ENCODE results near the gene FAM240A.
"Not testable (repeated sequence)": the region's sequence is repeated elsewhere in the genome, so short reads cannot be mapped to it uniquely, and the experiment has no call there.

The FAM240A gene

GRCh38 chr3:46587268-46587667 lies 25.1 kb upstream of the FAM240A start:
- not testable (repeated sequence) for H3K36me3 ChIP-seq (ENCODE audit: control insufficient read depth in 2 of 2, insufficient read depth in 2 of 2, low read length in 2 of 2); H3K27me3 ChIP-seq (ENCODE audit: control insufficient read depth in 1 of 2, insufficient read depth in 2 of 2, low read length in 2 of 2); H3K4me1 ChIP-seq (ENCODE audit: control insufficient read depth, insufficient read depth, low read length); H3K9ac ChIP-seq (ENCODE audit: low read length in 2 of 2); H3K27ac ChIP-seq (ENCODE audit: low read length); H3K9me3 ChIP-seq (ENCODE audit: control insufficient read depth in 2 of 2, low read length in 2 of 2); H3K4me3 ChIP-seq (ENCODE audit: low read length in 2 of 2)

DNA sequence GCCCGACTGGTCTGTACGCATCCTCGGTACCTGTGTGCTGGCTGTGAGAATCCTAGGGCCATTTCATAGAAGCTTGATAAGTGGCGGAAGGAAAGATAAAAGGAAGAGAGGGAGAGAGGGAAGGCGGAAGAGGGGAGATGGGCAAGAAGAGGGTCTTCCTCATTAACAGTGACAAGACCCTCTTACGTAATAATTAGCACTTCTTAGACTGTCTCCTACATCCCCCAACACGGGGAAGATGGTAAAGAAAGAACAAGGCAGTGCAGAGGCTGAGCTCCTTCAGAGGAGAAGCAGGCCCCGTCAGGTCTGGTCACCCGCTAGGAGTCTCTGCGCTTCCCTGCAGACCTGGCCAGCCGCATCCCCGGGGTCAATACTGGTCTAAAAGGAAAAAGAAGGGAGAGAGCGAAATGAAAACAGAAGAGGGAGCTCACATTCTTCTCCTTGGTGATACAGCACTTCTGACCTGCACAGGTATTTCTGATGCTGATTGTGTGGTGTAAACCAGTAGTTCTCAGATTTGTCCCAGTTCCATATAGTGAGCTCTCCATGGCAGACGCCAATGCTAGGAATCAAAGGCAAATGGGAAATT lies 19.0 kb upstream of the FAM240A start:
- no peaks in the 10 kb centered on the region for H3K9me3 ChIP-seq (ENCODE audit: control insufficient read depth in 2 of 2, low read length in 2 of 2)
- H3K4me3 ChIP-seq (ENCODE audit: low read length in 2 of 2): no peak overlapping the region
- H3K4me1 ChIP-seq (ENCODE audit: control insufficient read depth, insufficient read depth, low read length): no peaks in the 10 kb centered on the region
- no peaks in the 10 kb centered on the region for H3K27me3 ChIP-seq (ENCODE audit: control insufficient read depth in 1 of 2, insufficient read depth in 2 of 2, low read length in 2 of 2)
- no peak overlapping the region for H3K9ac ChIP-seq (ENCODE audit: low read length in 2 of 2)
- no peaks in the 10 kb centered on the region for H3K36me3 ChIP-seq (ENCODE audit: control insufficient read depth in 2 of 2, insufficient read depth in 2 of 2, low read length in 2 of 2)
- no peak overlapping the region for H3K27ac ChIP-seq (ENCODE audit: low read length)

DNA sequence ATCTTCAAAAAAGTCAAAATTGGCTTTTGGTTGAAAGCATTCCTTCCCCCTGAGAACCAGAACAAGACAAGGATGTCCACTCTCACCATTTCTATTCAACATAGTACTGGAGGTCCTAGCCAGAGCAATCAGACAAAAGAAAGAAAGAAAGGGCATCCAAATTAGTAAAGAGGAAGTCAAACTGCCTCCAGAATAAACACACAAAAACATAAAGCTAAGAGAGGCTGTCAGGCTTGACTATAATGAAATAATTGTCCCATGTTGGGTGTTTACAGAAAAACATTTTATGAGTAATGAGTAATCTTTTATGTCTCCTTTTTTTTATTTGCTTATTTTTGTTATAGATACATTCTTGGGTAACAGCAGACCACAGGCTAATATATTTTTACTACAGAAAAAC lies 18.3 kb upstream of the FAM240A start:
- Histone ChIP-seq H3K4me1 (ENCODE audit: control insufficient read depth, insufficient read depth, low read length) (no peaks in the 10 kb centered on the region), H3K27me3 (ENCODE audit: control insufficient read depth in 1 of 2, insufficient read depth in 2 of 2, low read length in 2 of 2) (no peaks in the 10 kb centered on the region), H3K9ac (ENCODE audit: low read length in 2 of 2) (no peak overlapping the region), H3K27ac (ENCODE audit: low read length) (no peak overlapping the region), H3K9me3 (ENCODE audit: control insufficient read depth in 2 of 2, low read length in 2 of 2) (no peaks in the 10 kb centered on the region), H3K4me3 (ENCODE audit: low read length in 2 of 2) (no peak overlapping the region), H3K36me3 (ENCODE audit: control insufficient read depth in 2 of 2, insufficient read depth in 2 of 2, low read length in 2 of 2) (no peaks in the 10 kb centered on the region)

DNA sequence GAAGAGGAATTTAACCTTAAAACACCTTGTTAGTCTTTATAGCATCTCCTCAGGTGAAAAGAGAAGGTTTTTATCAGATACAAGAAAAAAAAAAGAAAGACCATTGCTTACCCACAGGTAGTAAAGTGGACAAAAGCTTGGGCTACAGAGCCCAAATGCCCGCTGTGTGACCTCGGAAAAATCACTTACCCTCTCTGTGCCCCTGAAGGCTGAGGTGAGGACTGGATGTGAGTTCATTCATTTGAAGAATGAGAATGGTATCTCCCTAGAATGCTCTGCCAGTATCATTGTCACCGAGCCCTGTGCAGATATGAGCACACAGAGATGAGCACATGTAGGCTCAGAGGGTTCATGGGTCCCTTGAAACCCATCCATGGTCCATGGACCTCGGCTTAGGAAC lies 17.6 kb upstream of the FAM240A start:
- Histone ChIP-seq H3K4me1 (ENCODE audit: control insufficient read depth, insufficient read depth, low read length) (no peaks in the 10 kb centered on the region), H3K4me3 (ENCODE audit: low read length in 2 of 2) (no peak overlapping the region), H3K36me3 (ENCODE audit: control insufficient read depth in 2 of 2, insufficient read depth in 2 of 2, low read length in 2 of 2) (no peaks in the 10 kb centered on the region), H3K27me3 (ENCODE audit: control insufficient read depth in 1 of 2, insufficient read depth in 2 of 2, low read length in 2 of 2) (no peaks in the 10 kb centered on the region), H3K9me3 (ENCODE audit: control insufficient read depth in 2 of 2, low read length in 2 of 2) (no peaks in the 10 kb centered on the region), H3K9ac (ENCODE audit: low read length in 2 of 2) (no peak overlapping the region), H3K27ac (ENCODE audit: low read length) (no peak overlapping the region)

GRCh38 chr3:46595819-46596314 lies 16.5 kb upstream of the FAM240A start:
- no peak overlapping the region for H3K9ac ChIP-seq (ENCODE audit: low read length in 2 of 2)
- H3K4me3 ChIP-seq (ENCODE audit: low read length in 2 of 2): no peak overlapping the region
- H3K9me3 ChIP-seq (ENCODE audit: control insufficient read depth in 2 of 2, low read length in 2 of 2): no peaks in the 10 kb centered on the region
- H3K27me3 ChIP-seq (ENCODE audit: control insufficient read depth in 1 of 2, insufficient read depth in 2 of 2, low read length in 2 of 2): no peaks in the 10 kb centered on the region
- H3K36me3 ChIP-seq (ENCODE audit: control insufficient read depth in 2 of 2, insufficient read depth in 2 of 2, low read length in 2 of 2): no peaks in the 10 kb centered on the region
- H3K4me1 ChIP-seq (ENCODE audit: control insufficient read depth, insufficient read depth, low read length): no peaks in the 10 kb centered on the region
- H3K27ac ChIP-seq (ENCODE audit: low read length): no peak overlapping the region

- Histone ChIP-seq H3K9ac (ENCODE audit: low read length in 2 of 2) (no peak overlapping the region), H3K27me3 (ENCODE audit: control insufficient read depth in 1 of 2, insufficient read depth in 2 of 2, low read length in 2 of 2) (no peaks in the 10 kb centered on the region), H3K4me3 (ENCODE audit: low read length in 2 of 2) (no peak overlapping the region), H3K4me1 (ENCODE audit: control insufficient read depth, insufficient read depth, low read length) (no peaks in the 10 kb centered on the region), H3K36me3 (ENCODE audit: control insufficient read depth in 2 of 2, insufficient read depth in 2 of 2, low read length in 2 of 2) (no peaks in the 10 kb centered on the region), H3K27ac (ENCODE audit: low read length) (no peak overlapping the region), H3K9me3 (ENCODE audit: control insufficient read depth in 2 of 2, low read length in 2 of 2) (no peaks in the 10 kb centered on the region)
Measured at GRCh38 chr3:46599590-46599989, 12.7 kb upstream of the FAM240A start.

GRCh38 chr3:46603446-46604046 lies 8.8 kb upstream of the FAM240A start:
- H3K9me3 ChIP-seq (ENCODE audit: control insufficient read depth in 2 of 2, low read length in 2 of 2): no peaks in the 10 kb centered on the region
- no peaks in the 10 kb centered on the region for H3K27me3 ChIP-seq (ENCODE audit: control insufficient read depth in 1 of 2, insufficient read depth in 2 of 2, low read length in 2 of 2)
- no peaks in the 10 kb centered on the region for H3K4me1 ChIP-seq (ENCODE audit: control insufficient read depth, insufficient read depth, low read length)
- no peak overlapping the region for H3K4me3 ChIP-seq (ENCODE audit: low read length in 2 of 2)
- H3K27ac ChIP-seq (ENCODE audit: low read length): no peak overlapping the region
- no peak overlapping the region for H3K9ac ChIP-seq (ENCODE audit: low read length in 2 of 2)
- H3K36me3 ChIP-seq (ENCODE audit: control insufficient read depth in 2 of 2, insufficient read depth in 2 of 2, low read length in 2 of 2): no peaks in the 10 kb centered on the region

DNA sequence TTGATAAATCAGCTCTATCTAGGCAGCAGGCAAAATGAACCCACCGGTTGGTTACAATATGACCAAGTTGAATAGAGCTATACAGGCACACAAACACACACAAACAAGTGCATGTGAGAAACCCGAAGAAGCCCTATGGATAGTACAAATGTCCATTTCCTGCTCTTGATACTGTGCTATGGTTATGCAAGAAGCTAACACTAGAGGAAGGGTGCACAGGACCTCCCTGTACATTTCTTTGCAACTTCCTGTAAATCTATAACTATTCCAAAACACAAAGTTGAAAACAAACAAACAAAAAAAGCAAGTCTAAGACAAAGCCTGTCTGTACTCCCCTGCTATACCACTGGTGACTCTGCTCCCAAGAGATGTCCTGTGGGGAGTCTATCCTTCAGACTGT lies 8.2 kb upstream of the FAM240A start:
- Histone ChIP-seq H3K27me3 (ENCODE audit: control insufficient read depth in 1 of 2, insufficient read depth in 2 of 2, low read length in 2 of 2) (peaks cover 0 to under 1% of the 10 kb centered on the region in 2 donors), H3K36me3 (ENCODE audit: control insufficient read depth in 2 of 2, insufficient read depth in 2 of 2, low read length in 2 of 2) (no peaks in the 10 kb centered on the region), H3K4me3 (ENCODE audit: low read length in 2 of 2) (no peak overlapping the region), H3K4me1 (ENCODE audit: control insufficient read depth, insufficient read depth, low read length) (no peaks in the 10 kb centered on the region), H3K9ac (ENCODE audit: low read length in 2 of 2) (no peak overlapping the region), H3K27ac (ENCODE audit: low read length) (no peak overlapping the region), H3K9me3 (ENCODE audit: control insufficient read depth in 2 of 2, low read length in 2 of 2) (no peaks in the 10 kb centered on the region)

DNA sequence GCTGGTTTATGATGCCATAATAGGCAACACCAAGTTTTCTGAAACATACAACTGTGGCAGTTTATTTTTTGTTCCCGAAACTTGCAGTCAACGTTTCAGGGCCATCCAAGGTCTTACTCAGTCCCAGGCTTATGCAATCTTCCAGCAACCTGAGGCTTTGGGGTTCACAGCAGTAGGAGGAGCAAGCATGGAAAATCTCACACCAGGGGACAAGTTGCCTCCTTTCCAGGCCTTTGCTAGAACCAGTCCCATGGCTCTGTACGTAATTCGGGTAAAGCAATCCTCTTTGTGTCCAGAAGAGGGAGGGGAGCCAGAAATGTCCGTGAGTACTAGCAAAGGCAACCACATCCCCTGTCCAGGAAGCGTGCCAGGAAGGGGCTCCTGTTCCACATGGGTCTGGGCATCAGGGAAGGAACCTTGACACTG lies 4.7 kb upstream of the FAM240A start:
- no peaks in the 10 kb centered on the region for H3K9me3 ChIP-seq (ENCODE audit: control insufficient read depth in 2 of 2, low read length in 2 of 2)
- no peak overlapping the region for H3K9ac ChIP-seq (ENCODE audit: low read length in 2 of 2)
- no peak overlapping the region for H3K27ac ChIP-seq (ENCODE audit: low read length)
- no peak overlapping the region for H3K4me3 ChIP-seq (ENCODE audit: low read length in 2 of 2)
- peaks cover 3 to 7% of the 10 kb centered on the region in 2 donors for H3K27me3 ChIP-seq (ENCODE audit: control insufficient read depth in 1 of 2, insufficient read depth in 2 of 2, low read length in 2 of 2)
- no peaks in the 10 kb centered on the region for H3K4me1 ChIP-seq (ENCODE audit: control insufficient read depth, insufficient read depth, low read length)
- H3K36me3 ChIP-seq (ENCODE audit: control insufficient read depth in 2 of 2, insufficient read depth in 2 of 2, low read length in 2 of 2): no peaks in the 10 kb centered on the region

GRCh38 chr3:46609212-46609721 lies 3.1 kb upstream of the FAM240A start:
- Histone ChIP-seq H3K4me1 (ENCODE audit: control insufficient read depth, insufficient read depth, low read length) (no peaks in the 10 kb centered on the region), H3K9ac (ENCODE audit: low read length in 2 of 2) (no peak overlapping the region), H3K27me3 (ENCODE audit: control insufficient read depth in 1 of 2, insufficient read depth in 2 of 2, low read length in 2 of 2) (peaks cover 3 to 9% of the 10 kb centered on the region in 2 donors), H3K9me3 (ENCODE audit: control insufficient read depth in 2 of 2, low read length in 2 of 2) (no peaks in the 10 kb centered on the region), H3K4me3 (ENCODE audit: low read length in 2 of 2) (no peak overlapping the region), H3K27ac (ENCODE audit: low read length) (no peak overlapping the region), H3K36me3 (ENCODE audit: control insufficient read depth in 2 of 2, insufficient read depth in 2 of 2, low read length in 2 of 2) (no peaks in the 10 kb centered on the region)

Data from stomach smooth muscle (tissue), 2 donors.